Astrocyte of the spinal cord (primary cell): ENCODE measurements around the gene ESRRG.
A peak's percentile ranks its signal among the peaks of the same experiment; 100 is the strongest.

Source experiments
- DNase-seq: peaks from one replicate; pipeline ENCODE4 v3.0.0; 2011; ENCODE audit warnings: low read depth, low spot score
- H3K4me3 ChIP-seq: 2 replicates; pipeline ENCODE4 v1.5.1; 2011; ENCODE audit warnings: low read depth, mild to moderate bottlenecking, low read length, moderate library complexity
- in situ Hi-C: cut with HindIII; loops from 2 replicates; pipeline ENCODE4 v1.10.0; 2017; ENCODE audit warnings: low sequenced_read_pairs
- TF ChIP-seq, protein P1 (sequence below): IDR thresholded peaks from 2 replicates; pipeline ENCODE4 v1.5.1; 2012; ENCODE audit warnings: low read depth, mild to moderate bottlenecking, low read length, inconsistent platforms

Gene ESRRG

GRCh38 chr1:216566641-216567205 lies 156.5 kb downstream of the ESRRG start:
- H3K4me3 ChIP-seq: no peak overlapping the region
- TF ChIP-seq, protein P1, sequence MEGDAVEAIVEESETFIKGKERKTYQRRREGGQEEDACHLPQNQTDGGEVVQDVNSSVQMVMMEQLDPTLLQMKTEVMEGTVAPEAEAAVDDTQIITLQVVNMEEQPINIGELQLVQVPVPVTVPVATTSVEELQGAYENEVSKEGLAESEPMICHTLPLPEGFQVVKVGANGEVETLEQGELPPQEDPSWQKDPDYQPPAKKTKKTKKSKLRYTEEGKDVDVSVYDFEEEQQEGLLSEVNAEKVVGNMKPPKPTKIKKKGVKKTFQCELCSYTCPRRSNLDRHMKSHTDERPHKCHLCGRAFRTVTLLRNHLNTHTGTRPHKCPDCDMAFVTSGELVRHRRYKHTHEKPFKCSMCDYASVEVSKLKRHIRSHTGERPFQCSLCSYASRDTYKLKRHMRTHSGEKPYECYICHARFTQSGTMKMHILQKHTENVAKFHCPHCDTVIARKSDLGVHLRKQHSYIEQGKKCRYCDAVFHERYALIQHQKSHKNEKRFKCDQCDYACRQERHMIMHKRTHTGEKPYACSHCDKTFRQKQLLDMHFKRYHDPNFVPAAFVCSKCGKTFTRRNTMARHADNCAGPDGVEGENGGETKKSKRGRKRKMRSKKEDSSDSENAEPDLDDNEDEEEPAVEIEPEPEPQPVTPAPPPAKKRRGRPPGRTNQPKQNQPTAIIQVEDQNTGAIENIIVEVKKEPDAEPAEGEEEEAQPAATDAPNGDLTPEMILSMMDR: peak; percentile 56
- peak; percentile 35 for DNase-seq
- in situ Hi-C loops: no loop called here

GRCh38 chr1:216563087-216563486 lies 160.1 kb downstream of the ESRRG start:
- no peak for DNase-seq
- H3K4me3 ChIP-seq: no peak overlapping the region
- TF ChIP-seq, protein P1: no peak
- in situ Hi-C loops: no loop called here

GRCh38 chr1:216562383-216562782 lies 160.8 kb downstream of the ESRRG start:
- H3K4me3 ChIP-seq: no peak overlapping the region
- no peak for DNase-seq
- TF ChIP-seq, protein P1: peak; percentile 32
- in situ Hi-C loops: no loop called here

- in situ Hi-C loops: no loop called here
- DNase-seq: no peak
- TF ChIP-seq, protein P1: no peak
- no peak overlapping the region for H3K4me3 ChIP-seq
Observed at GRCh38 chr1:216560527-216560926, 162.7 kb downstream of the ESRRG start.

DNA sequence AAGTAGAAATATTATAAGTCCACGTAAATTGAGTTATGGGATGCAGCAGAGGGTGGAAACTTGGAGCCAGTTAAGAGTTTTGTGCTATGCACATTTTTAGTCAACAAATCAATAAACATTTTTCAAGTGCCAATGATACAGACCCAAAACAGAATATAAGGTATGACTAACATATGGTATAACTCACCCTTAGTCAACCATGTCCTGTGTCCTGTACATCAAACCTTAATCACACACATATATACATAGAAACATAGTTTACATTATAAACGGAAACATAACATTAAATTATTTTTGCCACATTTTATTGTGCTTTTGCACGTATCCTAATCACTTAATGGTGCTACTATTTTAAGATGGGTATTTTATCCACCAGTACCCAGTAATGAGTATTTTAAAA lies 163.9 kb downstream of the ESRRG start:
- DNase-seq: no peak
- TF ChIP-seq, protein P1: no peak
- no peak overlapping the region for H3K4me3 ChIP-seq
- in situ Hi-C loops: no loop called here

- in situ Hi-C loops: no loop called here
- TF ChIP-seq, protein P1: no peak
- H3K4me3 ChIP-seq: no peak overlapping the region
- DNase-seq: no peak
Observed at GRCh38 chr1:216555653-216556052, 167.6 kb downstream of the ESRRG start.
